ENCODE results near the gene CD44. TPM values are rescaled to one million over a fixed set of nuclear protein-coding genes. Genes with fewer than 3 reads are reported as not detected.

The CD44 gene
- total RNA-seq, 1 experiment from 2014 or later: 6.1 TPM

GRCh38 chr11:35163702-35164496 is 24.9 kb downstream of the CD44 start:
- TF ChIP-seq CTCF (conservative IDR thresholded peaks at IDR 0.05): peak; percentile 40; the same call in 2 of the 3 replicates
- Mint-ChIP-seq H3K36me3 (ENCODE audit: insufficient read depth in 1 of 3, low read depth in 3 of 3) (no peaks in the 10 kb centered on the region), H3K4me1 (peaks cover 14 to 17% of the 10 kb centered on the region in 2 experiments), H3K27me3 (ENCODE audit: low read depth) (peaks cover 1% of the 10 kb centered on the region; the same call in 1 of the 2 replicates), H3K9me3 (no peaks in the 10 kb centered on the region), H3K27ac (0 out of 7 replicates have a peak overlapping the region, but pooled peaks of 1 of the 3 experiments have one; percentile 13), H3K4me3 (no peak overlapping the region)
- H3K4me2 ChIP-seq (ENCODE audit: insufficient read depth, insufficient read length, low read length): no peak overlapping the region
- no peaks in the 10 kb centered on the region for H3K23me2 ChIP-seq (ENCODE audit: insufficient read length, low read depth, low read length, poor library complexity, severe bottlenecking)
- H3K9me3 ChIP-seq (ENCODE audit: control insufficient read depth, low read depth, low read length): no peaks in the 10 kb centered on the region
- no peak overlapping the region for H3T11ph ChIP-seq (ENCODE audit: low read length)
- no peak overlapping the region for H3K4ac ChIP-seq (ENCODE audit: low read depth, low read length)
- H4K8ac ChIP-seq (replicated peaks; ENCODE audit: insufficient read length, low read depth, low read length): no peak overlapping the region
- H4K91ac ChIP-seq (ENCODE audit: insufficient read length, low read depth, low read length): no peak overlapping the region
- H3K56ac ChIP-seq (ENCODE audit: insufficient read length, low read depth, low read length): no peak overlapping the region
- H2BK15ac ChIP-seq (ENCODE audit: low read depth, low read length): no peak overlapping the region
- no CpG with 5 or more reads among the region's 3 CpGs for WGBS (ENCODE audit: extremely low coverage, insufficient read length, low lambda C conversion rate)
- no peak overlapping the region for H2BK20ac ChIP-seq (ENCODE audit: low read depth, low read length, poor library complexity, severe bottlenecking)
- no peak overlapping the region for H4K5ac ChIP-seq (ENCODE audit: insufficient read length, low read depth, low read length)
- no peak overlapping the region for H2BK12ac ChIP-seq (ENCODE audit: insufficient read length, low read depth, low read length)
- no peak overlapping the region for H2BK5ac ChIP-seq (ENCODE audit: insufficient read length, low read length)
- H3K79me1 ChIP-seq (ENCODE audit: insufficient read depth, low read depth, low read length, poor library complexity, severe bottlenecking): no peaks in the 10 kb centered on the region
- H3K79me2 ChIP-seq (ENCODE audit: insufficient read depth, low read length): no peaks in the 10 kb centered on the region
- no peak overlapping the region for H3K18ac ChIP-seq (ENCODE audit: insufficient read length, low read depth, low read length)
- H2BK120ac ChIP-seq (ENCODE audit: low read depth, low read length, poor library complexity, severe bottlenecking): no peak overlapping the region
- DNase-seq: no peak
- no peaks in the 10 kb centered on the region for H3K27me3 ChIP-seq (ENCODE audit: insufficient read depth, low read length)
- H3K4me1 ChIP-seq (ENCODE audit: insufficient read depth, low read length): peaks cover 6% of the 10 kb centered on the region; the same call in 1 of the 2 replicates
- no peak overlapping the region for H3K14ac ChIP-seq (ENCODE audit: insufficient read depth, low read length)
- H3K27ac ChIP-seq (ENCODE audit: insufficient read length, low read depth, low read length): no peak overlapping the region
- H3K9ac ChIP-seq (ENCODE audit: extremely low read depth, insufficient read length, low read length): no peak overlapping the region
- no peak overlapping the region for H2AFZ ChIP-seq (ENCODE audit: low read length)
- no peak overlapping the region for H2AK5ac ChIP-seq (ENCODE audit: insufficient read length, low read length)
- H4K20me1 ChIP-seq (ENCODE audit: control insufficient read depth, insufficient read depth, insufficient read length): no peaks in the 10 kb centered on the region
- H3K23ac ChIP-seq (ENCODE audit: insufficient read length, low read depth, low read length): no peak overlapping the region
